NCI-H2227 treated with DMSO at 0.1 percent for 48 hours (cell line): Measurements from ENCODE around the gene SMU1.

Experiments
- DNase-seq: peaks from one replicate; lab custom pipeline; 2025; lab: John Stamatoyannopoulos, UW

Gene SMU1

GRCh38 chr9:33044677-33045282, 31.7 kb downstream of the SMU1 start:
- DNase-seq: peak; percentile 68

- peak; percentile 77 for DNase-seq
Measured at GRCh38 chr9:33044162-33044673, 32.3 kb downstream of the SMU1 start.

- DNase-seq: peak; percentile 21
Measured at GRCh38 chr9:33043671-33044070, 32.8 kb downstream of the SMU1 start.

GRCh38 chr9:33042473-33042872, 34.0 kb downstream of the SMU1 start:
- no peak for DNase-seq

- no peak for DNase-seq
Measured at GRCh38 chr9:33041432-33042188, 34.9 kb downstream of the SMU1 start.

GRCh38 chr9:33040792-33041431, 35.6 kb downstream of the SMU1 start:
- DNase-seq: no peak

GRCh38 chr9:33032865-33033264, 43.6 kb downstream of the SMU1 start:
- DNase-seq: no peak

GRCh38 chr9:33032292-33032691, 44.2 kb downstream of the SMU1 start:
- DNase-seq: no peak

- DNase-seq: no peak
Measured at GRCh38 chr9:33030285-33030684, 46.2 kb downstream of the SMU1 start.

- DNase-seq: no peak
Measured at GRCh38 chr9:33029231-33029786, 47.2 kb downstream of the SMU1 start.

GRCh38 chr9:33025572-33026342, 50.7 kb downstream of the SMU1 start:
- peak; percentile 65 for DNase-seq

- peak; percentile 72 for DNase-seq
Measured at GRCh38 chr9:33024966-33025571, 51.4 kb downstream of the SMU1 start, which contains the start of gene DNAJA1. Gene DNAJA1 (plus strand): TSS chr9:33025273. CDS start chr9:33026485, 1,212 bp downstream.

- DNase-seq: no peak
Measured at GRCh38 chr9:33024126-33024965, 52.1 kb downstream of the SMU1 start.

- DNase-seq: no peak
Measured at GRCh38 chr9:33023661-33024060, 52.8 kb downstream of the SMU1 start.

GRCh38 chr9:33022755-33023154, 53.7 kb downstream of the SMU1 start:
- no peak for DNase-seq

- DNase-seq: no peak
Measured at GRCh38 chr9:33022303-33022702, 54.2 kb downstream of the SMU1 start.

- no peak for DNase-seq
Measured at GRCh38 chr9:33019797-33020196, 56.7 kb downstream of the SMU1 start.

GRCh38 chr9:33017283-33018041, 59.0 kb downstream of the SMU1 start:
- DNase-seq: no peak

GRCh38 chr9:33014665-33015014, 61.8 kb downstream of the SMU1 start:
- no peak for DNase-seq
